EH (cell line): ENCODE measurements around the gene STAB1.

Experiments
- DNase-seq: peaks from one replicate; pipeline ENCODE4 v3.0.0-alpha.2; 2015; ENCODE audit warnings: low read depth

The STAB1 gene

DNA sequence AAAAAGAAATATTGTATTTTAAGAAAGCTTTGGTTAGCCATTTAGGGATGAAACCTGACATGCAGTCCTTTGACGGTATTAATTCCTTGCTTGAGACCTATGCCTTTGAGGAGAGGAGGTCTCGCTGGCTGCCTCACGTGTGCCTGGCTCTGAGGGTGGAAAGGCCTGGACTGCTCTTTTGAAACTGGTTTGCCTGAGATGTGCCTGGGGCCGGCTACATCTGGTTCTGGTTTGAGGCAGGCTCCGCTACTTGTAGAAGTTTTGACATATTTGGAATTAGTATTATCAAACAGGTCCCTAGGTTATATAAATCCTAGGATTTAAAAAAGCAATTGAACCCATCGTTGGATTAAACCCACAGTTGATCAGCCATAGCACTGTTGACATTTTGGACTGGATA lies 33.3 kb upstream of the STAB1 start:
- DNase-seq: no peak

DNA sequence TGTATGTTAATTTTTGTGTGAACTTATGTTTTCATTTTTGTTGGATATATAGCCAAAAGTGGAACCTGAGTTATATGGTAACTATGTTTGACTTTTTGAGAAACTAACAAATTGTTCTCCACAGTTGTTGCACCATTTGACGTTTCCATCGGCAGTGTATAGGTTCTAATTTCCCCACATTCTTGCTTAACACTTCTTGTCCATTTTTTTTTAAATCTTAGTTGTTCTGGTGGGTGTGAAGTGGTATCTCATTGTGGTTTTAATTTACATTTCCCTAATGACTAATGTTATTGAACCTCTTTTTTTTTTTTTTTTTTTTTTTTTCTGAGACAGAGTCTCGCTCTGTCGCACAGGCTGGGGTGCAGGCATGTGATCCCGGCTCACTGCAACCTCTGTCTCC lies 31.7 kb upstream of the STAB1 start:
- DNase-seq: no peak

DNA sequence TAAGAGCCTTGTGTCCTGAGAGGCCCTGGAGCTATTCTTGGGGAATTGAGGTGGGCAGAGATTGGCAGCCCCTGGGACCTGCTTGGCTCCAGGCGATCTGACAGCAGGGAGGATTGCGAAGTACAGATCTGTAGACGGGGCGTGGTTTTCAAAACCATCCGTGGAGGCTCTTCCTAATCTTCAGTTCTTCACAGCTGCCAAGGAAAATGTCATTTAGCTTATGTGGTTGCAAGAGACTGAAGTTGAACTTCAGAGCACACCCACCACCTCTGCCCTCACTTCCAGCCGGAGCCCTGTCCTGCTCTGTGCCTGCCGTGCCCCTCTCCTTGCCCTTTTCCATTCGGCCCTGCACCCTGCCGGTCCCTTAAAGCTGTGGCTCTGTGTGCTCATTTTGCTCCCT lies 26.8 kb upstream of the STAB1 start:
- DNase-seq: peak; percentile 60

DNA sequence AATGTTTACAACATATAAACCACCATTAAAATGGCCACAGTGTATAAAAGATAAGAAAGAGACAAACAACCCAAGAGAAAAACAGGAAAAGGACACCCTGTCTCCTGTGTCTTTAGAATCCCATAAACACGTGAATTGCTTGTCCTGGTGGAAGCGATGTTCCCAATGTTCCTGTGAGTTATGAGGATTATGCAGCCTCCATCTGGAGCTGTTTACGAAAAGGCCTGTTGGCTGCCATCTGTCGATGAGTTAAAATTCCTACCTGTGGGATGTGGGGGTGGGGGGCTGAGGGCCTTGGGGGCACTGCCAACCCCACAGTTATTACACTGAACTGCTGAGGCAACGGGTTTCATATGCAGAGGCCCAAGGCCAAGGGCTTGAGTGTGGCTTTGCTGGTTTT lies 26.1 kb upstream of the STAB1 start:
- DNase-seq: no peak

DNA sequence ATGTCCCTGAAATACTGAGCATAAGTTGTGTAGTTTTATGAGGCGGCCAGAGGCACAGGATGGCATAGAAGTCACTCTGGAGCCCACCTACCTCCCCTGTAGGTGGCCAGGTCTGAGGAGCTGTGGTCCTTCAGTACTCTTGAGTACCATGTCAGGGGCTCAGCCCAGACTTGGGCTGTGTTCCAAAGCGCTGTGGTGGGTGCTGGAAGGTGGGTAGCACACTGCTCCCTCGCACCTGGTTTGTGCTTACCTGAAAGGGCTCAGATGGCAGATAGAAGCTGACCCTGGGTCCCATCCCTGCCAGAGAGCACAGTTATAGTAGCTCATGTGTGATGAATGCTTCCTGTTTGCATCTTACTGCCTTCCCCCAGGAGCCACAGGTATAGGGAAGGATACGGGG lies 24.2 kb upstream of the STAB1 start:
- no peak for DNase-seq

DNA sequence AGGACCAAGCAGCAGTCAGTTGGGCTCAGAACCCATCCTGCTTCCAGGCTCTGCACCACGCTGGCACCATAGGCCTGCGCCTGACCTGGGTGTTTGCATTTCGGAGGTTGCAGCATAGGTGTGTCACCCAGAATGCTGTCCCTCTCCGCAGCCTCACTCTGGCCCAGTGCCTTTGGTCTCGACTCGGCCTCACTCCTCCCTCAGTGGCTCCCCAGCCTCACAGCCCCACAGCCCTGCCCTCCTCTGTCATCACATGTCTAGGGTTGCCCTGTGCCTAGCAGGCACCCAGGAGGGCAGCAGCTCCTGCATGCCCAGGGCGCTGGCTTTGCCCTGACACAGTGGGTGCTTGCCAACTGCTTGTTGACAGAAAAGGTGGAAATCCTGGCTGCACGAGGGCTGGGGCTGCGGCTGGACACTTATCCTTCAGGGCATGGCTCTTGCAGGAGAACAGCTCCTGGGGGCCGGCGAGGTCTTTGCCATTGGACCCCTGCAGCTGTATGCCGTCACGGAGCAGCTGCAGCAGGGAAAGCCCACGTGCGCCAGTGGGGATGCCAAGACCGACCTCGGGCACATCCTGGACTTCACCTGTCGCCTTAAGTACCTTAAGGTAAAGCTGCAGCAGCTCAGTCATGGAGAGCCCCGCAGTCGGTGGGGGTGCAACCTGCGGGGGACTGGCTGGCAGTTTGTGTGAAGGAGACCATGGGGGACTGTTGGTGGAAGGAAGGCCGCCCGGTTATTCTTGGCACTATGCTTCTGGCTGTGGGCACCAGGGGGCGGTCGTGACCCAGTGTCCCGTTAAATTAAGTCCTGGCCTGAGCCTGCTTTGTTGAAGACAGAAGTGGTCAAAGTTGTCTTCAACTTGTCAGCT lies 23.5 kb upstream of the STAB1 start:
- peak; percentile 42 for DNase-seq

DNA sequence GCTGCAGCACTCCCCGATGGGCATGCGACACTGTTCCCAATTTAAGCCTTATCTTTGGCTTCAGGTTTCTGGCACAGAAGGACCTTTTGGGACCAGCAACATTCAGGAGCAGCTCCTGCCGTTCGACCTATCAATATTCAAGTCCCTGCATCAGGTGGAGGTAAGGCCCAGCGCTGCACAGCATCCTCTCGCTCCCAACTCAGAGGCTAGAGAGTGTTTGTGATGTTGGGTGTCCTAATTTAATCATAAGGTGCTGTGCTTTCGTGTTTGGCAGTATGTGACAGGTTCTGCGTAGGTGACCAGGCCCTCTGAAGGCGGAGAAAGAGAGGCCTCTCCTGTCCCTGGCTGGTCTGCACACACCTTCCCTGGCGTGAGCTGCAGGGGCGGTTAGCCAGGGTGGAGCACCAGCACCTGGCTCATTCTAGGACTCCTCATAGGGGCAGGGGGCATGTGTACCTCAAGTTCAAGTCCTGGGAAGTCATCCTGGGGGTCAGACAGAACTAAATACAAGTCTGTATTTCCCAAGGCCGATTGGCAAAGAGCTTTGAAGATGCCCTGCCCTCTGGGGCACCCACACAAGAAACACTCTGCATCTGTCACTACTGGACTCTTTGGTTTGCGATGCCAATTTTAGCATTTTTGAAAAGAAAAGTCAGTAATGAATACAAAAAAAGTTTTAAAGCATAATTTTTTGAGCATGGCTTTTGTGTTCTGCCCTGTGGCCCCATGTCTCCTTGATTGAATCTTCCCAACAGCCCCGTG lies 22.7 kb upstream of the STAB1 start:
- no peak for DNase-seq

DNA sequence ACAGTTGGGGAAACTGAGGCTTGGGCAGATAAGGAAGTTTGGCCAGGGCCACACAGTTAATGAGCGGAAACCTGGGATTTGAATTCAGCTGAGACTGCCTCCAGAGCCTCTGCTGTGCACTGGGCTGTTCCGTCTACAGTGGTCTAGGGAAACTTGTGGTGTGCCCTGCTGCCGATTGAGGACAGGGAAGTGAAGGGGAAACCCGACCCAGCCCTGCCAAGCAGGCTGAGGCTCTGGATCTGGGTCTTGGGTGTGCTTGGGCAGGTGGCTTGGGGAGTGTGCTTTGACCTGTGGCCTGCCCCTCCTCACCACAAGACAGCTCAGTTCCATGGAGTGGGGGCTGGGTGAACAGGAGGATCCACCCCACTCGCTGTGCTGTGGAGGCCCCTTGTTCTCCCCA lies 22.1 kb upstream of the STAB1 start:
- DNase-seq: no peak

DNA sequence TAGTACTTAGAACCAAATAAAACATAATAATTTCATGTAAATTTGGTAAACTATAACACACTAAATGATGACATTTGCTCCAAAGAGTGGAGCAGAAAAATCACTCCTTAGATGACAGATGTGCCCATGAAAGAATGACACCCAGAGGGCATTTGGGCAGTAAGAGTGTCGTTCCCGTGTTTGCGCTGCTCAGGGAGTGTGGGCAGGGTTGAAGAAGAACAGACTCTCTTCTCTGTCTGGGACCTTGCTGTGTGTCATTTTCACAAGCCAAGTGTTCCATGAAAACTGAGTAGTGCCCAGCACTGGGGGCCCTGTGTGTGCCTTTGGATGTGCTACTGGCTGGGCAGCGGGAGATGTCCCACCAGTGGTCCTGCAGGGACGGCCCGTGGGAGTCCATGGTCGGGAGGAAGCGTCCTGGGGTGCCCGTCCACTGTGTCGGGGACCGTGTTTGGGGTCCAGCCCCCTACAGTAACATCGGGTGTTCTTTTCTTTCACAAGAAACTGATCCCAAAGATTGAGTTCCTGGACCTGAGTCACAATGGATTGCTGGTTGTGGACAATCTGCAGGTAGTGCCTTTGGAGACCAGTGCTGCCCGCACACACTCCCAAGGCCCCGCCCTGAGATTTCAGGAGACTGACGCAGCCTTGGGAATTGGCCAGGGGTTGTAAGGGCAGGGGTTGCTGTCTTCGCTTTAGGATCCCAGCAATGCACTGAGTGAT lies 17.9 kb upstream of the STAB1 start:
- DNase-seq: no peak

DNA sequence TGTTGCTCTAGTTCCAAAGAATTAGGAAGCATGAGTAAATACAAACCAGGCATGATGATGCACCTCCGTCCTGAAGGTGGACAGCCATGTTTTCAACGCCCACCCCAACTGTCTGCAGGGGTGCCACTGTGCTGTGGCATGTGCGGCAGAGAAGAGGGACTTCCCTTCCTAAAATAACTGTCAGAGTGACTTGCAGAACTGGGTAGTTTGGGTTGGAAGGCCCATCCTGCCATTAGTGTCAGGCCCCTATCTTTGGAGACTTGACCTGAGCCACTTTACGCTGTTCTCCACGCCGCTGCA lies 17.4 kb upstream of the STAB1 start:
- no peak for DNase-seq

DNA sequence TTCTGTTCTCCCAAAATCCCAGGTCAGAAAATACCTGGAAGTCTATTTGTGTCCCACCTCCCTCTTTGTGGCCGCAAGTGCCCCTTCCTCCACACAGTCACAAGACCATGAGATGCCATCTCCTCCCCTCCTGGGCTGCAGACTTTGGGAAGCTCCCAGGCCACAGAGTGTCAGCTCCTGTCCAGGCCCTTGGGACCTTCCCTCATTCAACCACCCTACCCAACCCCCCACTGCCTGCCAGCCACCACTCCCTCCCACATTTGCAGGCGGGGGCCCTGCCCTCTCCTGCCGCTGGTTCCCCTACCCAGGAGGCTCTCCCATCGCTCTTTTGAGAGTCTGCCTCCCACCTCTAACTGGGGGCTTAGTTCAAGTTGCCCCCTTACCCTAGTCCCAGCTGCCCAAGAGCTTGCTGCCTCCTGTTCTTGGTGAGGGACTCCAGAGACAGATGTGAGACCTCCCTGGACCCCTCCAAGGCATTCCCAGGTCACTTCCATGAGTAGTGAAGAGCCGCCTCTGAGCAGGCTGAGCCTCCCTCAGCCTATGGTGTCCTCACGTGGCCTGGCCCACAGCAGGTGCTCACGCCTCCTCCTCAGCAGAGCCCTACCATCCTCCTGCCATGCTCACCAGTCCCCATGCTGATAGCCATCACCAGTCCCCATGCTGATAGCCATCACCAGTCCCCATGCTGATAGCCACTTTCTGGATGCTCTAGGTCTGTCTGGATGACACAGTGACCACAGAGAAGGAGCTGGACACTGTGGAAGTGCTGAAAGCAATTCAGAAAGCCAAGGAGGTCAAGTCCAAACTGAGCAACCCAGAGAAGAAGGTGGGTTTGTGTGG lies 15.9 kb upstream of the STAB1 start:
- DNase-seq: no peak

DNA sequence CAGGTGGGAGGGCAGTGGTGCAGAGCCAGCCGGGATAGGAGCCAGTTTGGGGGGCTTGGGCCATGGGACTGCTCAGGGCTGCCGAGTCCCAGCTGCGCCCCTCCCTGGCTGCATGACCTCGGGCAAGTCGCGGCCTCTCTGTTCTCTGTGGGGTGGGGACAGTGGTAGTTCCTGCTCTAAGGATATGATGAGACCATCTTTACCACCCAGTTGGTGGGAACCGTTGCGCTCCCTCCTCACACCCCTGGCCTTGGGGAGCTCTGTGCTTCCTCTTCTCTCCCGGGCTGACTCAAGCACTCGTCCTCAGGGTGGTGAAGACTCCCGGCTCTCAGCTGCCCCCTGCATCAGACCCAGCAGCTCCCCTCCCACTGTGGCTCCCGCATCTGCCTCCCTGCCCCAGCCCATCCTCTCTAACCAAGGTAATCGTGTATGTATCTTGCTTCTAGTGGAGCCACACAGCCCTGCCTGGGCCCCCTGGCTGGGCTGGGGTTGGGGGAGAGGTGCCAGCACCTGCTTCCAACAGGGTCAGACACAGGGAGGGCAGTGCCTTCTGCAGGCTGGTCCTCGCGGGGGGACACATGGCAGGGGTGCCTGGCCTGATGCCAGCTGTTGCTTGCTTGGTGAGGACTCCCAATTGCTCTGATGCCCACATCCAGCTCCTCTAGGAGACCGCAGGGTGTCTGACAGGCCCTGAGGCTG lies 15.1 kb upstream of the STAB1 start:
- DNase-seq: no peak

DNA sequence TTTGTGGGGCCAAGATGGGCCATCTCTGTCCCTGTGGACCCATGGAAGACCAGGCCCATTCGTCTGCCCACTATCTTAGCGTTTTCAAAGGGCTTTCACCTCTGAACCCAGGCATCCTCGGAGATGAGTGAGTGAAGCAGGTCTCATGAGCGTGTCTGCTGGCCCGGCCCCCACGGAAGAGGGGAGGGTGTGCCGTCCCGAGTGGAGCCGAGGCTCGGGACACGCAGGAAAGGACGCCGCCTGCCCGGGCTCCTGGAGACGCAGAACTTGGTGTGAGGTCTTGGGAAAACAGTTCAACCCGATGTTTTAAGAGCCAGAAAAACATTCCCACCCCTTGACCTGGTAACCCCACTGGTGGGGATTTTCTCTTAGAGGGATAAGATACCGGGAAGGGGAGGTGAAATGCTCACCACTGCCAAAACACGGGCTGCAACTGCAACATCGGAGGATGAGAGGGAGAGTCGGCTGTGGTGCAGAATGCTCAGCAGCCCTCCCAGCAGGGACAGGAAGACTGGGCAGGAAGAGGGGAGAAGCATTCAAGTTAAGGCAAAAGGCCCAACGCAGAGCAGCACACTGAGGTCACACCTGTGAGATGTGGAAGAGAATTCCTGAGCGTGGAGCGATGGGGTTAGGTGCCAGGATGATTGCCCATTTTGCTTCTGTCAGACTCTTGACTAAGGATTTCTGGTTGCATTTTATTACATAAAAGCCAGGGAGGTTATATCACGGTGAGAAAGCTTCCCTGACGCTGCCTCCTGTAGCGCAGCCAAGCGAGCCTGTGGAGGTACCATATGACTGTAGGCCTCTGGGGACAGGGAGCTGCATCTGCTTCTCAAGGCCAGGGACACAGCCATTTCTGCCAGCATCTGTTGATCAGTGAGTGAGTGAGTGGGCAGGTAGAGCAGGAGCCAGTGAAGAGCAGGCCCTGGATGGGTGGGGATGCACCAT lies 14.1 kb upstream of the STAB1 start:
- no peak for DNase-seq

DNA sequence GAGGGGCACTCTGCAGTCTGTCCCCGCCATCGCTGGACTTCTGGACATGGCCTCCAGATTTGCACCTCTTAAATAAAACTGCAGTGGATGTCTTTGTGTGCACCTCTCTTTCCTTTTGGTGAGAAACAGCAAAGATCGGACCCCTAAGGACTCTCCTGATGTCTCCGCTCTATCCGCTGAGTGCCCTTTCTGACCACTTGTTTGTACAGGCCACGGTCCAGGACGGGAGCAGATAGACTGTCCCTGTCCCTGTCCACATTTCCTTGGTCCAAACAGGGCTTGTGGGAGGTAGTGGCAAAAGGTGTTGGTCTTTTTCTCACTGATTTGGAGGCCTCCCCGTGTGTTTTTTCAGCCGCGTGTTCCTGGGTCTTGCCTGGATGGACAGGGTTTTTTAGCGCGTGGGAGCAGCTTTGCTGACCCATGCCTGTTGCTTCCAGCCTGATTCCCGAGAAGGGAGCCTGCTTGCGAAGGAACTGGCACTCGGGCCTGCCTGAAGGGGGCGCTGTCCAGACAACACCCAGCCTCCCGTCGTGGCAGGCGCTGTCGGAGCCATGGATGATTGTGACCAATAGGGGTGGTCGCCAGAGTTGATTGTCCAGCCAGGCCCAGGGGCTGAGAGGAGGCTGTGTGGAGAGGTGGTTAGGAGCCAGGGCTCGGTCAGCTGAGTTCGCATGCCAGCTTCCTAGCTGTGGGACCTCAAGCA lies 13.2 kb upstream of the STAB1 start:
- DNase-seq: no peak

DNA sequence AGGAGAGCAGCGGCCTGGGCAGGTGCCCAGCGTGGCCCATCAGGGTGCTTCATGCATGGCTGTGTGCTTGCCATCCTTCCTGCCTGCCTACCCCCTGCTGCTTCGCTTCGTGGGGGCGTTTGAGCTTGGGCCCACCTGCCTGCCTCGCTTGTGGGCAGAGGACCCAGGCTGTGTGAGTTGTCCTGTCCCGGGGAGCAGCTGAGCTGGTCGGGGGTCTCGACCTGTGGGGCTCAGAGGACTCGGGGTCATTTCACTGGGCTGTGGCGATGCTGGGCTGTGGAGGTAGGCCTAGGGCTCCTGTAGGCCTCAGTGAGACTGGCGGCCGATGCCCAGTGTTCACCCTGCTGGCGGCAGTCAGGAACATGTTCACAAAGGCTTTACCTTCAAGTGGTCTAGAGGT lies 12.1 kb upstream of the STAB1 start:
- no peak for DNase-seq

DNA sequence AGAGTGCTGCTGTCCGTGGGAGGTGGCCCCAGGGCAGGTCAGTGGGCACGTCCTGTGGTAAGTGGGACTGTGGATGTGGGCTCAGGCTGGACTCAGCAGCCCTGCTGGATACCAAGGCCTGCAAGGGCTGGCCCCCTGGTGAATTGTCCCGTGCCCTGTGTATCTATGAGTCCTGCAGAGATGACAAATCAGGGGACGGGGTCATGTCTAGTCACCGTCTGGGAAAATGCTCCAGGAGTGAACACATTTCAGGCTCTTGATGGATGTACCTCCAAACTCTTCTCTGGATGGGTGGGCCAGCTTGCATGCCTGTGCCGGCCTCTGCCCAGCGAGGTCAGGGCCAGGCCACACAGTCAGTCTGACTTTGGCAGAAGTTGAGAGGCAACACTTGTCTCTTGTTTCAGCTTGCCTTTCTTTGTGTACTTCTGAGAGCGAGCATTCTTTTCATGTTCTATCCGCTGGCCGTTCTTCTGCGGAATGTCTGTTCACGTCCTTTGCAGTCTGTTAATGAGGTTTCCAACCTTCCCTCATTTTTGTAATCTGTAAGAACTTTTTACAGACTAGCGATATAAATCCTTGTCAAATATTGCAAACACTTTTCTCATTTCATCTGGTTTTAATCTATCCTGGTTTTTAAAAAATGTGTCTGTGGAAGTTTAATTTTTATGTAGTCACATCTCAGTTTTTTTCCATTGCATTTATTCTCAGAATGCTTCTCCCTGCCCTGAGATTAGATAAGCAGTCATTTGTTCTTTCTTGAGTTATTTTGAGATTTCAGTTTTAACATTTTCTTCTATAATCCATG lies 11.4 kb upstream of the STAB1 start:
- peak; percentile 78 for DNase-seq

DNA sequence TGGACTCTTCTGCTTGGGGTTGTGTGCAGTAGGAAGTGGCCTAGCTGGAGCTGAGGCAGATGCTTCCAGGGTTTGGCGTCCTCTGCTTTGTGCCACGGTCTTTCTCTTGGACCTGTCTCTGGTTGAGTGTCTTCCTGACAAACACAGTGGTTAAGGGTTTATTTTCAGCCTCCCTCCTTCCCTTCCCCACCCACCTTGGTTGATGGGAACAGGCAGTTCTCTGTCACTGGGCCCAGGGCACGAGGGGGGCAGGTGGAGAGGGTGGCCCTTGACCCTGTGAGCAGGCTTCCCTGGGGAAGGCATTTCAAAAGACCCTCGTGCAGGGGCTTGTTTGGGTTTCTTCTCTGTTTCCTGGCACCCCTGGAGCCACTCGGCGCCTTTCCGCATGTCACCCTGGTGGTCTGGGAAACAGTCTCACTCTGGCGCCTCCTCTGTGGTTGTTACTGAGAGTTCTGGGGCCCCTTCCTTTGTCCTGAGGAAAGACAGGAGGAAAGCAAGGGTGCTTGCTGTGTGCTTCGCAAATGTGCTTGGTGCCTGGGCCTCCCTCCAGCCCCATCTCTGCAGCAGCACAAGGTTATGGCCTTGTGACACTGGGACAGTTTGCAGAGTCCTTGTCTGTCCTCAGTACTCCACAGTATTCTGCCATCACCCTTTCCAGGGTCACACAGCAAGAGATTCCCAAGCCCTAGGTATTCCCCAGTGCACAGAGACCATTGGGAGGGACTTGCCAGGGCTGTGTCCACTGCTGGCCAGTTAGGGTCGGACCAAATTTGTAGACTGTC lies 10.3 kb upstream of the STAB1 start:
- no peak for DNase-seq
